ENCODE data around the gene TMEM132E.

GRCh38 chr17:34561328-34561727, 18.1 kb upstream of the TMEM132E start:
- no peak for TF ChIP-seq MAX (IDR thresholded peaks at IDR 0.05)
- no peak for TF ChIP-seq CTCF (IDR thresholded peaks at IDR 0.05)
- TF ChIP-seq CEBPB (IDR thresholded peaks at IDR 0.05), result no peak
- TF ChIP-seq POLR2A (IDR thresholded peaks at IDR 0.05; ENCODE audit: low read length), result no peak
- TF ChIP-seq RAD21 (conservative IDR thresholded peaks at IDR 0.05 in 1 of 2, IDR thresholded peaks at IDR 0.05 in 1 of 2), result no peak
- TF ChIP-seq RFX5 (IDR thresholded peaks at IDR 0.05), result no peak
- no peak for TF ChIP-seq HOXB5 (CRISPR knock-in tag; IDR thresholded peaks at IDR 0.05)
- no peak for TF ChIP-seq SMC3 (IDR thresholded peaks at IDR 0.05)
- no peak for TF ChIP-seq PBX3 (IDR thresholded peaks at IDR 0.05)
- TF ChIP-seq TP53 (CRISPR knock-in tag; IDR thresholded peaks at IDR 0.05), result no peak
- TF ChIP-seq HDAC2 (IDR thresholded peaks at IDR 0.05), result no peak
- TF ChIP-seq CHD2 (IDR thresholded peaks at IDR 0.05; ENCODE audit: low read length, partially characterized antibody), result no peak
- TF ChIP-seq REST (IDR thresholded peaks at IDR 0.05), result no peak
- TF ChIP-seq ZFP36 (IDR thresholded peaks at IDR 0.05; ENCODE audit: borderline replicate concordance, partially characterized antibody), result no peak
